ENCODE results near the gene ZMYND15. TPM values are rescaled to one million over a fixed set of nuclear protein-coding genes. Genes with fewer than 3 reads are reported as not detected.

The ZMYND15 gene
- polyA plus RNA-seq, 2 of the 4 experiments (the other 2 are of a cell fraction): 0.16 to 0.19 TPM

GRCh38 chr17:4789951-4790704, 50.5 kb downstream of the ZMYND15 start (continued):
- TF ChIP-seq FOSL2 (IDR thresholded peaks at IDR 0.05) (no peak), FOSL2 (CRISPR knock-in tag; IDR thresholded peaks at IDR 0.05) (peak; percentile 47), PHF8 (IDR thresholded peaks at IDR 0.05; ENCODE audit: borderline replicate concordance, low read depth) (peak; percentile 93), JUNB (IDR thresholded peaks at IDR 0.05) (no peak)

GRCh38 chr17:4790705-4791088, 51.1 kb downstream of the ZMYND15 start:
- H3K4me2 ChIP-seq: peak overlapping the region; percentile 97
- TF ChIP-seq CBX8 (IDR thresholded peaks at IDR 0.05) (no peak), CBX2 (IDR thresholded peaks at IDR 0.05; ENCODE audit: borderline replicate concordance, low read depth) (no peak), HDAC2 (IDR thresholded peaks at IDR 0.05) (no peak), KDM5A (IDR thresholded peaks at IDR 0.05) (no peak), MAZ (IDR thresholded peaks at IDR 0.05; ENCODE audit: borderline replicate concordance, low read depth, low read length) (no peak), CEBPB (IDR thresholded peaks at IDR 0.05) (no peak), SMC3 (IDR thresholded peaks at IDR 0.05) (no peak), HOXA7 (CRISPR knock-in tag; IDR thresholded peaks at IDR 0.05) (no peak), RARB (CRISPR knock-in tag; IDR thresholded peaks at IDR 0.05) (no peak), MAX (IDR thresholded peaks at IDR 0.05) (no peak), TFCP2L1 (CRISPR knock-in tag; IDR thresholded peaks at IDR 0.05) (no peak), PBX3 (IDR thresholded peaks at IDR 0.05) (no peak), BHLHE40 (IDR thresholded peaks at IDR 0.05; ENCODE audit: low read depth, low read length) (no peak), MYC (IDR thresholded peaks at IDR 0.05; ENCODE audit: borderline replicate concordance, low read length) (no peak), HMGXB4 (CRISPR knock-in tag; IDR thresholded peaks at IDR 0.05; ENCODE audit: borderline replicate concordance) (no peak), CHD2 (IDR thresholded peaks at IDR 0.05; ENCODE audit: low read length, partially characterized antibody) (no peak)
- peak overlapping the region; percentile 62 for H3K4me3 ChIP-seq
- FAIRE-seq: no peak
- peak overlapping the region; percentile 91 to 98 for H3K27ac ChIP-seq
- 40% methylated on average over 7 of the region's 7 CpGs for WGBS (ENCODE audit: missing lambda C conversion rate)
- POLR2A ChIA-PET: interaction anchor here (0.7 to 2.3 kb wide), 23 partner anchors 11 to 197 kb away, joined by 3 to 25 read pairs (median 6); partner anchors contain the start of genes ARRB2, CAMTA2, CXCL16 and MED11
- ATAC-seq: peak in 1 of 2 experiments; percentile 0; a peak in 1 of 6 replicates
- no peak for DNase-seq (ENCODE audit: low read depth in 1 of 2, low spot score in 1 of 2)
- H3K9me3 ChIP-seq: no peaks in the 10 kb centered on the region
- CTCF ChIA-PET: interaction anchor here (0.7 to 9.4 kb wide), 50 partner anchors 9 to 370 kb away, joined by 3 to 271 read pairs (median 9); partner anchors contain the start of genes ARRB2, C17orf114, CHRNE and CXCL16
- peaks cover 27% of the 10 kb centered on the region for H3K4me1 ChIP-seq

GRCh38 chr17:4795168-4795567, 55.5 kb downstream of the ZMYND15 start:
- Histone ChIP-seq H3K9me3 (no peaks in the 10 kb centered on the region), H3K27ac (peak overlapping the region; percentile 84 to 89), H3K4me1 (peaks cover 14% of the 10 kb centered on the region), H3K4me3 (peak overlapping the region; percentile 92), H3K4me2 (peak overlapping the region; percentile 75)
- WGBS (ENCODE audit: missing lambda C conversion rate): 93% methylated on average over 1 of the region's 1 CpG
- CTCF ChIA-PET: no interaction called here
- no peak for ATAC-seq
- POLR2A ChIA-PET: no interaction called here
- FAIRE-seq: no peak
- DNase-seq (ENCODE audit: low read depth in 1 of 2, low spot score in 1 of 2): no peak
- TF ChIP-seq MAZ (IDR thresholded peaks at IDR 0.05; ENCODE audit: borderline replicate concordance, low read depth, low read length) (no peak), MAFK (IDR thresholded peaks at IDR 0.05; ENCODE audit: partially characterized antibody) (no peak), HOXA7 (CRISPR knock-in tag; IDR thresholded peaks at IDR 0.05) (no peak), FOSB (CRISPR knock-in tag; IDR thresholded peaks at IDR 0.05) (no peak), KDM5A (IDR thresholded peaks at IDR 0.05) (no peak), CHD2 (IDR thresholded peaks at IDR 0.05; ENCODE audit: low read length, partially characterized antibody) (no peak), EHMT2 (IDR thresholded peaks at IDR 0.05; ENCODE audit: low read depth) (no peak), CHD4 (IDR thresholded peaks at IDR 0.05; ENCODE audit: borderline replicate concordance) (no peak), E2F6 (IDR thresholded peaks at IDR 0.05; ENCODE audit: borderline replicate concordance, low read depth) (no peak), ZSCAN20 (CRISPR knock-in tag; IDR thresholded peaks at IDR 0.05) (no peak), NR3C1 (IDR thresholded peaks at IDR 0.05) (no peak), RFX5 (IDR thresholded peaks at IDR 0.05) (no peak), POLR2AphosphoS2 (conservative IDR thresholded peaks at IDR 0.05; ENCODE audit: low read length) (no peak), SREBF2 (IDR thresholded peaks at IDR 0.05) (no peak), MYC (IDR thresholded peaks at IDR 0.05; ENCODE audit: borderline replicate concordance, low read length) (no peak), EP300 (IDR thresholded peaks at IDR 0.05) (no peak), ELK1 (IDR thresholded peaks at IDR 0.05; ENCODE audit: low read depth, low read length) (no peak)

Measured in A549 (cell line).